Colonic mucosa (tissue), 4 donors: ENCODE results near the gene MIGA2. TPM values are rescaled to one million over a fixed set of nuclear protein-coding genes. Genes with fewer than 3 reads are reported as not detected.

Source experiments
- DNase-seq: peaks from one replicate; pipeline ENCODE4 v3.0.0-alpha.2; 2020
- H3K27ac ChIP-seq: fragments of 200-600 bp; one replicate; pipeline ENCODE4 v1.8.0; 2021
- H3K27me3 ChIP-seq: fragments of 200-600 bp; one replicate; pipeline ENCODE4 v1.8.0; 2021
- H3K36me3 ChIP-seq: fragments of 200-600 bp; one replicate; pipeline ENCODE4 v1.8.0; 2021
- H3K4me1 ChIP-seq: fragments of 200-600 bp; one replicate; pipeline ENCODE4 v1.8.0; 2021; ENCODE audit warnings: mild to moderate bottlenecking
- H3K4me3 ChIP-seq: fragments of 200-600 bp; one replicate; pipeline ENCODE4 v1.8.0; 2021
- H3K9ac ChIP-seq, 2 donors: one replicate each; pipeline ENCODE4 v1.7.0; 2013; ENCODE audit warnings: control low read depth in 2 of 2, low read depth in 2 of 2, low read length in 2 of 2
- H3K9me3 ChIP-seq: fragments of 200-600 bp; one replicate; pipeline ENCODE4 v1.8.0; 2021
- CTCF ChIP-seq: fragments of 200-600 bp; IDR thresholded peaks from one replicate; pipeline ENCODE4 v1.8.0; 2022; ENCODE audit warnings: antibody characterized with exemption, mild to moderate bottlenecking
- intact Hi-C: fragments of 100-400 bp; cut with DNase I; formaldehyde crosslinking; loops from one replicate; pipeline ENCODE4 v1.14.1; 2022
- total RNA-seq, 2 donors: library from RNA; stranded (reverse); fragmentation: NEBNext Ultra II Directional in 1 of 2; extraction: Animal tissue kit (Norgen Biotek cat#: 25700) in 1 of 2; gene quantifications; one replicate each; pipeline ENCODE4 v1.2.1, GENCODE V29; 2021
- donor health status: healthy.
- donor health status: DM: no; HTN: no; CAD: no.
- donor health status: DM: no; HTN: no; CAD: no.

MIGA2 gene
- total RNA-seq, 2 donors from 2014 or later = 47.4 to 74.8 TPM

DNA sequence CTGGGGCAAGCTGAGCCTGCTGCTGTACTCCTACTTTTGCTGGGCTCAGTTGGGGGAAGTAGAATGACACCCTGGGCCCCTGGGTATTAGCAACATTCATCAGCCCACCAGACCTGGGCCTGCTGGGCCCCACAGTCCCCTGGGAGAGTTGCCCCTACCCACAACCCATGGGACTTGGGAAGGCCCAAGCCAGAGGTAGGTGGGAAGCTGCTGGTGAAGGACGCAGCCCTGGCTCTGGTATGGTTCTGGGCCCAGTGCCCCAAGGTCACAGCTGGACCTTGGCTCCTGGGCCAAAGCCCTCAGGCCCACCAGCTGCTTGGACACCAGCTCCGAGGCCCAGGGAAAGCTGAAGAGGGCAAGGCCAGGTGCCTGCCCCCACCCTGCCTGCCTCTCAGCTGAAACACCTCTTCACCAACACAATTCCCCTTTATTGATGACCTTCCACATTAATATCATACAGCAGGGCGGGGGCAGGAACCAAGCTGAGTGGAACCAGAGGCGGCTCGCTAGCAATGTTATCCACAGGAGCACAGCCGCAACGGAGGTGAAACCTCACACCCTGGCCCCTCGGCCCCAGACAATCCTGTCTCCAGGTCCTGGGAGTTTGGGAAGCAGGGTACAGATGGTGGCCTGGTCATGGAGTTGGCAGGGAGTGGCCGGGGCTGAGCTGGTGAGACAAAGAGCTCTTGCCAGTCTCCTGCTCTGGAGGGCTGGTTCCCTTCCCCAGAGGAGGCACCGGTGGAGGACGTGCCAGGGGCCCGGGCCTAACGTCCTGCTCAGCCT lies 58.2 kb downstream of the MIGA2 start:
- no peak overlapping the region for H3K4me3 ChIP-seq
- H3K4me1 ChIP-seq = no peaks in the 10 kb centered on the region
- no peak for TF ChIP-seq CTCF
- no peak overlapping the region for H3K9ac ChIP-seq
- no peaks in the 10 kb centered on the region for H3K27me3 ChIP-seq
- intact Hi-C loops = no loop called here
- no peaks in the 10 kb centered on the region for H3K36me3 ChIP-seq
- H3K9me3 ChIP-seq = no peaks in the 10 kb centered on the region
- no peak for DNase-seq
- H3K27ac ChIP-seq = no peak overlapping the region

DNA sequence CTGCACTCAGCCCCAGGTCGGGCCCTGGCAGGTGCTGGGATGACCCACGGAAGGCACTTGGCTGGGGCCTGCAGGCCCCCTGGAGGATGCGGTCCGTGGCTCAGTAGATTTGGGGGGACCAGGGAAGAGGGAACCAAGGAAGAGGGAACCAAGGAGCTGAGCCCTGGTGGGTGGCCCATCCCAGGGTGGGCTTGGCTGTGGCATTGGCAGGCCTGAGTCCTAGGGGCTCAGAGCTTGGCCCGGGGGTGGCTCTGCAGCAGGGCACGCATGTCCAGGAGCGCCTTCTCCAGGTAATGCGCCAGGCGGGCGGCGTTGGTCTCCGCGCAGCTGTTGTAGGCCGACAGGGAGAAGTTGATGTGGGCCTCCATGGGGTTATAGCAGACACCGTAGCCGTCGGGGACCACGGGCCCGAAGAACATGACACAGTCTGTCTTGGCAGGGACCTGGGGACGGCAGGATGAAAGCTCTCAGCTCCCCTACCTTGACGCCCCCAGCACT lies 58.8 kb downstream of the MIGA2 start:
- Histone ChIP-seq H3K9ac (no peak overlapping the region), H3K36me3 (no peaks in the 10 kb centered on the region), H3K4me3 (no peak overlapping the region), H3K27me3 (no peaks in the 10 kb centered on the region), H3K9me3 (no peaks in the 10 kb centered on the region), H3K27ac (no peak overlapping the region), H3K4me1 (no peaks in the 10 kb centered on the region)
- no peak for DNase-seq
- intact Hi-C loops = no loop called here
- no peak for TF ChIP-seq CTCF

GRCh38 chr9:129095908-129096307 lies 59.5 kb downstream of the MIGA2 start:
- Histone ChIP-seq H3K27me3 (no peaks in the 10 kb centered on the region), H3K9ac (no peak overlapping the region), H3K36me3 (no peaks in the 10 kb centered on the region), H3K27ac (no peak overlapping the region), H3K9me3 (no peaks in the 10 kb centered on the region), H3K4me1 (no peaks in the 10 kb centered on the region), H3K4me3 (no peak overlapping the region)
- no peak for TF ChIP-seq CTCF
- intact Hi-C loops = no loop called here
- no peak for DNase-seq

DNA sequence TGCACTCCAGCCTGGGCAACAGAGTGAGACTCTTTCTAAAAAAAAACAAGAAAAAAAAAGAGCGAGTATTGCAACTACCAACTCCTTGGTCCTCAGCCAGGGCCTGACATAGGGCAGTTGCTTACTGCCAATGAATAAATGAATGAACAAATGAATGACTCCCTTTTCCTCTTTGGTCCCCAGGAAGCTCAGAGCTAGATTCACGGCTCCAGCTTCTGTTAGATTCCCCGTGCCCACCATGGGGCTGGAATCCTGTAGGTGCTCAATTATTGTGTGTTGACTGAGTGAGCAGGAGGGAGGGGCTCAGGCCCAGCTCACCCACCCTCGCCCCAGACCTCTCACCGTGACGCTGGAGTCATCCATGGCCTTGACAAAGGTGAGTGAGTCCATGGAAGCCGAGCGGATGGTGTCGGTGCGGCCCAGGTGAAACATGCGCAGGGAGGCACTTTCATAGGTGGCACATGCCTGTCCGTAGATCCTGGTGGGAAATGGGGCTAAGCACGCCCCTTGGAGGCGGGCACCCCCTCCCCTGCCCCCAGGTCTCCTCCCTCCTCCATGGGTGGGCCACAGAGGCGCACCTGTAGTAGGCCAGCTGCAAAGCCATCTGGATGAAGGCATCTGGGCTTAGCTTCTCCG lies 61.4 kb downstream of the MIGA2 start:
- no peak overlapping the region for H3K9ac ChIP-seq
- no peak overlapping the region for H3K4me3 ChIP-seq
- TF ChIP-seq CTCF = no peak
- no peak for DNase-seq
- no peaks in the 10 kb centered on the region for H3K27me3 ChIP-seq
- intact Hi-C loops = no loop called here
- no peaks in the 10 kb centered on the region for H3K4me1 ChIP-seq
- H3K9me3 ChIP-seq = no peaks in the 10 kb centered on the region
- no peaks in the 10 kb centered on the region for H3K36me3 ChIP-seq
- no peak overlapping the region for H3K27ac ChIP-seq

DNA sequence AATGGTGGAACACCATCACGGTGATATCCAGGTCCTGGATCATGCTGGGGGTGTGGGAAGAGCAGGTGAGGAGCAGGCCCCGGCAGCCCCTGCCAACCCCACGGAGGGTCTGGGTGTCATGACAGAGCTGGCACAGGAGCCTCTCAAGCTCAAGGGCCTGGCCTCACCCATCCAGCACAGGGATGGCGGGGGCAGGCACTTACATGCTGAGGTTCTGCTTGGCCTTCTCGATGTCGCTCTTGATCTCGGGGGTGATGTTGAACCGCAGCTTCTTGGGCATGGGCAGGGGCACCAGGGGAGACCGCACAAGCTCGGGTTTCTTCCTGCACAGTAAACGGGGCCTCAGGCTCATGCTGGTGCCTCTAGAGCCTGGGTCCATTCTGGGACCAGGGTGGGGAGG lies 61.9 kb downstream of the MIGA2 start:
- Histone ChIP-seq H3K27me3 (no peaks in the 10 kb centered on the region), H3K9me3 (no peaks in the 10 kb centered on the region), H3K4me3 (no peak overlapping the region), H3K4me1 (no peaks in the 10 kb centered on the region), H3K27ac (no peak overlapping the region), H3K36me3 (no peaks in the 10 kb centered on the region), H3K9ac (no peak overlapping the region)
- intact Hi-C loops = no loop called here
- TF ChIP-seq CTCF = no peak
- DNase-seq = no peak
